HG03066 (cell line): ENCODE measurements around the gene WDFY4.

ENCODE experiments used
- ATAC-seq: cut with Tn5 transposase; IDR thresholded peaks from one replicate; pipeline ENCODE4 v1.9.1; 2021; ENCODE audit warnings: low read depth; ENCODE audit not compliant: unreplicated experiment

Gene WDFY4

GRCh38 chr10:49000437-49001398 lies 316.0 kb downstream of the WDFY4 start:
- ATAC-seq: no peak

- ATAC-seq: no peak
Measured at GRCh38 chr10:49001402-49001801, 316.7 kb downstream of the WDFY4 start.

GRCh38 chr10:49001870-49002672 lies 317.4 kb downstream of the WDFY4 start:
- ATAC-seq: no peak

GRCh38 chr10:49005270-49005669 lies 320.6 kb downstream of the WDFY4 start:
- no peak for ATAC-seq

- ATAC-seq: no peak
Measured at GRCh38 chr10:49007129-49007528, 322.5 kb downstream of the WDFY4 start.

GRCh38 chr10:49008091-49008490 lies 323.4 kb downstream of the WDFY4 start:
- no peak for ATAC-seq

- no peak for ATAC-seq
Measured at GRCh38 chr10:49008505-49009198, 324.0 kb downstream of the WDFY4 start.

- ATAC-seq: no peak
Measured at GRCh38 chr10:49009199-49009979, 324.7 kb downstream of the WDFY4 start.

- ATAC-seq: no peak
Measured at GRCh38 chr10:49010295-49010694, 325.6 kb downstream of the WDFY4 start.

- ATAC-seq: no peak
Measured at GRCh38 chr10:49010865-49011264, 326.2 kb downstream of the WDFY4 start.

GRCh38 chr10:49011756-49012155 lies 327.1 kb downstream of the WDFY4 start:
- ATAC-seq: no peak

- ATAC-seq: no peak
Measured at GRCh38 chr10:49012603-49013002, 327.9 kb downstream of the WDFY4 start.

GRCh38 chr10:49015700-49016099 lies 331.0 kb downstream of the WDFY4 start:
- no peak for ATAC-seq

GRCh38 chr10:49021685-49022084 lies 337.0 kb downstream of the WDFY4 start:
- ATAC-seq: no peak

- no peak for ATAC-seq
Measured at GRCh38 chr10:49023071-49023470, 338.4 kb downstream of the WDFY4 start.

- ATAC-seq: no peak
Measured at GRCh38 chr10:49023752-49024151, 339.1 kb downstream of the WDFY4 start.

GRCh38 chr10:49024484-49024883 lies 339.8 kb downstream of the WDFY4 start:
- no peak for ATAC-seq

GRCh38 chr10:49025347-49025983 lies 340.8 kb downstream of the WDFY4 start:
- no peak for ATAC-seq

GRCh38 chr10:49028639-49029038 lies 344.0 kb downstream of the WDFY4 start:
- no peak for ATAC-seq

- no peak for ATAC-seq
Measured at GRCh38 chr10:49029666-49030065, 345.0 kb downstream of the WDFY4 start.
